ENCODE results near the gene L2HGDH. TPM values are rescaled to one million over a fixed set of nuclear protein-coding genes. Genes with fewer than 3 reads are reported as not detected.

The L2HGDH gene
- total and polyA plus RNA-seq, 10 of the 15 experiments (the other 5 are each of a cell fraction or from before 2014, with no cell fraction given), result 2.6 to 18.3 (median 13.5) TPM

DNA sequence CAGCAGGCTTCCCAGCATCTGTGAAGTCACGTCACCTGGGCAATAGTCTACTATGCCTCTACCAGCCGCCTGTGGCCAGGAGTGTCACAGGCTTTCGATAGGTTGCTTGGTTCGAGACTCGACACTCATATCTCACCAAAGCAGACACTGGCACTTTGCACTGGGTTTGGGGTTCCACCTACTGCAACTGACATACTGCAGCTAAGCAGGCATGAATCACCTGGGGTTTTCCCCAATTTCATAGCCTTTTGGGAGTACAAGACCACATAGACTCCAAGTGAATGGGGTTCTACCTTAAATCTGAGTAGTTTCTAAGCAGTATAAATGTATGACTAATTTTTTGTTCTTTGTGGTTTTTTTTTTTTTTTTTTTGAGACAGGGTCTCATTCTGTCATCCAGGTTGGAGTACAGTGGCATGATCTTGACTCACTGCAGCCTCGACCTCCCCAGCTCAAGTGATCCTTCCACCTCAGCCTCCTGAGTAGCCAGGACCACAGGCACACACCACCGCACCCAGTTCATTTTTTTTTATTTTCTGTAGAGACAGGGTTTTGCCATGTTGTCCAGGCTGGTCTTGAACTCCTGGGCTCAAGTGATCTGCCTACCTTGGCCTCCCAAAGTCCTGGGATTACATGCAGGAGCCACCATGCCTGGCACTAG is 32.2 kb upstream of the L2HGDH start (continued):
- TF ChIP-seq EZH2 (IDR thresholded peaks at IDR 0.05; ENCODE audit: borderline replicate concordance, control insufficient read depth, low read depth, low read length), result no peak
- no peak; a peak in 1 of 6 replicates for TF ChIP-seq CTCF (IDR thresholded peaks at IDR 0.05 in 2 of 3, conservative IDR thresholded peaks at IDR 0.05 in 1 of 3; ENCODE audit: control insufficient read depth in 2 of 3, extremely low read depth in 1 of 3, insufficient read depth in 1 of 3, low read depth in 3 of 3, low read length in 3 of 3)
- peak; percentile 54 to 69; a peak in 3 of 4 replicates for TF ChIP-seq IKZF2 (IDR thresholded peaks at IDR 0.05)
- no peak for TF ChIP-seq KDM1A (IDR thresholded peaks at IDR 0.05; ENCODE audit: borderline replicate concordance)
- TF ChIP-seq, protein P1, sequence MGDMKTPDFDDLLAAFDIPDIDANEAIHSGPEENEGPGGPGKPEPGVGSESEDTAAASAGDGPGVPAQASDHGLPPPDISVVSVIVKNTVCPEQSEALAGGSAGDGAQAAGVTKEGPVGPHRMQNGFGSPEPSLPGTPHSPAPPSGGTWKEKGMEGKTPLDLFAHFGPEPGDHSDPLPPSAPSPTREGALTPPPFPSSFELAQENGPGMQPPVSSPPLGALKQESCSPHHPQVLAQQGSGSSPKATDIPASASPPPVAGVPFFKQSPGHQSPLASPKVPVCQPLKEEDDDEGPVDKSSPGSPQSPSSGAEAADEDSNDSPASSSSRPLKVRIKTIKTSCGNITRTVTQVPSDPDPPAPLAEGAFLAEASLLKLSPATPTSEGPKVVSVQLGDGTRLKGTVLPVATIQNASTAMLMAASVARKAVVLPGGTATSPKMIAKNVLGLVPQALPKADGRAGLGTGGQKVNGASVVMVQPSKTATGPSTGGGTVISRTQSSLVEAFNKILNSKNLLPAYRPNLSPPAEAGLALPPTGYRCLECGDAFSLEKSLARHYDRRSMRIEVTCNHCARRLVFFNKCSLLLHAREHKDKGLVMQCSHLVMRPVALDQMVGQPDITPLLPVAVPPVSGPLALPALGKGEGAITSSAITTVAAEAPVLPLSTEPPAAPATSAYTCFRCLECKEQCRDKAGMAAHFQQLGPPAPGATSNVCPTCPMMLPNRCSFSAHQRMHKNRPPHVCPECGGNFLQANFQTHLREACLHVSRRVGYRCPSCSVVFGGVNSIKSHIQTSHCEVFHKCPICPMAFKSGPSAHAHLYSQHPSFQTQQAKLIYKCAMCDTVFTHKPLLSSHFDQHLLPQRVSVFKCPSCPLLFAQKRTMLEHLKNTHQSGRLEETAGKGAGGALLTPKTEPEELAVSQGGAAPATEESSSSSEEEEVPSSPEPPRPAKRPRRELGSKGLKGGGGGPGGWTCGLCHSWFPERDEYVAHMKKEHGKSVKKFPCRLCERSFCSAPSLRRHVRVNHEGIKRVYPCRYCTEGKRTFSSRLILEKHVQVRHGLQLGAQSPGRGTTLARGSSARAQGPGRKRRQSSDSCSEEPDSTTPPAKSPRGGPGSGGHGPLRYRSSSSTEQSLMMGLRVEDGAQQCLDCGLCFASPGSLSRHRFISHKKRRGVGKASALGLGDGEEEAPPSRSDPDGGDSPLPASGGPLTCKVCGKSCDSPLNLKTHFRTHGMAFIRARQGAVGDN (IDR thresholded peaks at IDR 0.05), result no peak
- no peak for TF ChIP-seq GABPA (IDR thresholded peaks at IDR 0.05; ENCODE audit: low read depth)
- peak; percentile 78 for TF ChIP-seq ATF7 (IDR thresholded peaks at IDR 0.05; ENCODE audit: low read depth)
- TF ChIP-seq CREB1 (IDR thresholded peaks at IDR 0.05; ENCODE audit: low read depth), result peak; percentile 35; the same call in 1 of the 2 replicates
- no peak for TF ChIP-seq TCF7 (IDR thresholded peaks at IDR 0.05; ENCODE audit: borderline replicate concordance)
- no peak for TF ChIP-seq CBX5 (IDR thresholded peaks at IDR 0.05; ENCODE audit: low read depth)
- TF ChIP-seq BHLHE40 (IDR thresholded peaks at IDR 0.05; ENCODE audit: borderline replicate concordance in 1 of 2, low read depth in 2 of 2, low read length in 1 of 2), result peak in 1 of 2 experiments; percentile 29; a peak in 1 of 4 replicates
- peak; percentile 61 for TF ChIP-seq MEF2B (IDR thresholded peaks at IDR 0.05; ENCODE audit: partially characterized antibody, poor library complexity, severe bottlenecking)
- TF ChIP-seq YY1 (IDR thresholded peaks at IDR 0.05; ENCODE audit: low read depth, low read length), result no peak
- TF ChIP-seq, protein P2, sequence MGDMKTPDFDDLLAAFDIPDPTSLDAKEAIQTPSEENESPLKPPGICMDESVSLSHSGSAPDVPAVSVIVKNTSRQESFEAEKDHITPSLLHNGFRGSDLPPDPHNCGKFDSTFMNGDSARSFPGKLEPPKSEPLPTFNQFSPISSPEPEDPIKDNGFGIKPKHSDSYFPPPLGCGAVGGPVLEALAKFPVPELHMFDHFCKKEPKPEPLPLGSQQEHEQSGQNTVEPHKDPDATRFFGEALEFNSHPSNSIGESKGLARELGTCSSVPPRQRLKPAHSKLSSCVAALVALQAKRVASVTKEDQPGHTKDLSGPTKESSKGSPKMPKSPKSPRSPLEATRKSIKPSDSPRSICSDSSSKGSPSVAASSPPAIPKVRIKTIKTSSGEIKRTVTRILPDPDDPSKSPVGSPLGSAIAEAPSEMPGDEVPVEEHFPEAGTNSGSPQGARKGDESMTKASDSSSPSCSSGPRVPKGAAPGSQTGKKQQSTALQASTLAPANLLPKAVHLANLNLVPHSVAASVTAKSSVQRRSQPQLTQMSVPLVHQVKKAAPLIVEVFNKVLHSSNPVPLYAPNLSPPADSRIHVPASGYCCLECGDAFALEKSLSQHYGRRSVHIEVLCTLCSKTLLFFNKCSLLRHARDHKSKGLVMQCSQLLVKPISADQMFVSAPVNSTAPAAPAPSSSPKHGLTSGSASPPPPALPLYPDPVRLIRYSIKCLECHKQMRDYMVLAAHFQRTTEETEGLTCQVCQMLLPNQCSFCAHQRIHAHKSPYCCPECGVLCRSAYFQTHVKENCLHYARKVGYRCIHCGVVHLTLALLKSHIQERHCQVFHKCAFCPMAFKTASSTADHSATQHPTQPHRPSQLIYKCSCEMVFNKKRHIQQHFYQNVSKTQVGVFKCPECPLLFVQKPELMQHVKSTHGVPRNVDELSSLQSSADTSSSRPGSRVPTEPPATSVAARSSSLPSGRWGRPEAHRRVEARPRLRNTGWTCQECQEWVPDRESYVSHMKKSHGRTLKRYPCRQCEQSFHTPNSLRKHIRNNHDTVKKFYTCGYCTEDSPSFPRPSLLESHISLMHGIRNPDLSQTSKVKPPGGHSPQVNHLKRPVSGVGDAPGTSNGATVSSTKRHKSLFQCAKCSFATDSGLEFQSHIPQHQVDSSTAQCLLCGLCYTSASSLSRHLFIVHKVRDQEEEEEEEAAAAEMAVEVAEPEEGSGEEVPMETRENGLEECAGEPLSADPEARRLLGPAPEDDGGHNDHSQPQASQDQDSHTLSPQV (IDR thresholded peaks at IDR 0.05), result no peak
